H1 (cell line): ENCODE data around the gene IQGAP1. TPM values are rescaled to one million over a fixed set of nuclear protein-coding genes. Genes with fewer than 3 reads are reported as not detected.

ENCODE experiments used
- CTCF ChIA-PET: fragments of 300-600 bp; sonication (Branson Sonifier 250); formaldehyde crosslinking; loops from one replicate; lab custom pipeline; 2021; ENCODE audit not compliant: partially characterized antibody; lab: Charles Lee
- POLR2A ChIA-PET: fragments of 300-600 bp; sonication (Branson Sonifier 250); formaldehyde crosslinking; loops from one replicate; lab custom pipeline; 2021; ENCODE audit warnings: inconsistent platforms; ENCODE audit not compliant: partially characterized antibody; lab: Charles Lee
- DNase-seq, 2 experiments: peaks; one replicate each; pipeline versions ENCODE4 v3.0.0 to v3.0.0-alpha.2; 2010 to 2022; ENCODE audit warnings: low spot score in 2 of 2, low read depth in 1 of 2, mixed read lengths in 1 of 2
- FAIRE-seq: peaks from 2 replicates; lab custom pipeline; 2011; peaks lifted over from hg19 to GRCh38; lab: Jason Lieb, UNC
- H2AFZ ChIP-seq: 2 replicates; pipeline ENCODE4 v1.8.1; 2012; ENCODE audit warnings: low read length, inconsistent platforms
- H2AK5ac ChIP-seq: 2 replicates; pipeline ENCODE4 v1.6.1; 2013; ENCODE audit warnings: low read depth, low read length
- H2BK120ac ChIP-seq: replicated peaks from 2 replicates; pipeline ENCODE3; 2013; ENCODE audit warnings: low read depth, low read length, inconsistent platforms
- H2BK12ac ChIP-seq: 2 replicates; pipeline ENCODE4 v1.6.1; 2013; ENCODE audit warnings: low read depth, low read length
- H2BK15ac ChIP-seq: 2 replicates; pipeline ENCODE4 v1.6.1; 2013; ENCODE audit warnings: low read length
- H2BK20ac ChIP-seq: 2 replicates; pipeline ENCODE4 v1.6.1; 2013; ENCODE audit warnings: low read length
- H2BK5ac ChIP-seq: 2 replicates; pipeline ENCODE4 v1.6.1; 2013; ENCODE audit warnings: low read depth, low read length
- H3K14ac ChIP-seq: 2 replicates; pipeline ENCODE4 v1.6.1; 2013; ENCODE audit warnings: inconsistent platforms; ENCODE audit not compliant: insufficient read length
- H3K18ac ChIP-seq: 2 replicates; pipeline ENCODE4 v1.6.1; 2013; ENCODE audit warnings: low read length; ENCODE audit errors: extremely low read depth
- H3K23ac ChIP-seq: 2 replicates; pipeline ENCODE4 v1.6.1; 2013; ENCODE audit warnings: inconsistent platforms; ENCODE audit not compliant: insufficient read length
- H3K23me2 ChIP-seq: 2 replicates; pipeline ENCODE4 v1.6.1; 2013; ENCODE audit warnings: low read depth, low read length
- H3K27ac ChIP-seq: 2 replicates; pipeline ENCODE4 v1.6.1; 2011; ENCODE audit warnings: low read depth, low read length, inconsistent platforms
- H3K27me3 ChIP-seq, 4 experiments: replicated peaks in 1 of 4; 1 replicate in 1 of 4; 2 replicates in 3 of 4; pipeline versions ENCODE4 v1.6.1 to v1.8.1; 2011 to 2013; ENCODE audit warnings: low read length in 3 of 4, mild to moderate bottlenecking in 3 of 4, inconsistent platforms in 2 of 4, mixed read lengths in 2 of 4, moderate library complexity in 1 of 4; ENCODE audit not compliant: control insufficient read depth in 3 of 4, insufficient read depth in 3 of 4; ENCODE audit errors: extremely low read depth in 1 of 4
- H3K36me3 ChIP-seq, 4 experiments: 2 replicates each; pipeline versions ENCODE4 v1.6.1 to v1.8.1; 2011 to 2013; ENCODE audit warnings: mild to moderate bottlenecking in 4 of 4, low read length in 3 of 4, moderate library complexity in 2 of 4, control low read depth in 1 of 4, inconsistent platforms in 1 of 4; ENCODE audit not compliant: insufficient read depth in 4 of 4, control insufficient read depth in 2 of 4
- H3K4ac ChIP-seq: replicated peaks from 2 replicates; pipeline ENCODE3; 2013; ENCODE audit warnings: low read length, low read depth, mixed read lengths, inconsistent platforms; ENCODE audit not compliant: insufficient read length
- H3K4me1 ChIP-seq, 4 experiments: replicated peaks in 1 of 4; 1 replicate in 1 of 4; 2 replicates in 3 of 4; pipeline versions ENCODE4 v1.6.1 to v1.8.1; 2011 to 2013; ENCODE audit warnings: low read length in 3 of 4, inconsistent platforms in 2 of 4, mixed read lengths in 1 of 4; ENCODE audit not compliant: insufficient read depth in 4 of 4, control insufficient read depth in 3 of 4
- H3K4me2 ChIP-seq, 2 experiments: 2 replicates each; pipeline versions ENCODE4 v1.6.1 to v1.8.1; 2011 to 2013; ENCODE audit warnings: low read depth in 2 of 2, low read length in 2 of 2, control low read depth in 1 of 2, inconsistent platforms in 1 of 2, mild to moderate bottlenecking in 1 of 2; ENCODE audit not compliant: insufficient read depth in 1 of 2
- H3K4me3 ChIP-seq, 4 experiments: fragments of 200-600, 300-600 bp in 1 of 4; sonication (generic), shearing (Covaris generic), sonication (Bioruptor Twin) in 1 of 4; 2 replicates each; pipeline versions ENCODE4 v1.5.1 to v1.8.1; 2011 to 2016; ENCODE audit warnings: low read length in 4 of 4, low read depth in 3 of 4, control low read depth in 2 of 4, inconsistent platforms in 2 of 4, mild to moderate bottlenecking in 2 of 4, mixed read lengths in 1 of 4, moderate library complexity in 1 of 4; ENCODE audit not compliant: insufficient read depth in 2 of 4; ENCODE audit errors: extremely low read depth in 1 of 4
- H3K56ac ChIP-seq: replicated peaks from 2 replicates; pipeline ENCODE3; 2013; ENCODE audit warnings: low read depth, mild to moderate bottlenecking, mixed read lengths, low read length, inconsistent platforms; ENCODE audit not compliant: insufficient read length
- H3K79me1 ChIP-seq: 2 replicates; pipeline ENCODE4 v1.6.1; 2013; ENCODE audit warnings: low read depth, low read length, control low read depth
- H3K79me2 ChIP-seq, 2 experiments: 2 replicates each; pipeline versions ENCODE4 v1.6.1 to v1.8.1; 2012 to 2013; ENCODE audit warnings: low read length in 2 of 2, mild to moderate bottlenecking in 2 of 2, inconsistent platforms in 1 of 2; ENCODE audit not compliant: insufficient read depth in 2 of 2, control insufficient read depth in 1 of 2
- H3K9ac ChIP-seq, 4 experiments: replicated peaks in 1 of 4; 1 replicate in 1 of 4; 2 replicates in 3 of 4; pipeline versions ENCODE4 v1.6.1 to v1.8.1; 2011 to 2013; ENCODE audit warnings: low read depth in 3 of 4, low read length in 3 of 4, control low read depth in 2 of 4, mild to moderate bottlenecking in 2 of 4, moderate library complexity in 2 of 4, inconsistent platforms in 1 of 4; ENCODE audit errors: extremely low read depth in 1 of 4
- H3K9me3 ChIP-seq, 2 experiments: 2 replicates each; pipeline versions ENCODE4 v1.6.1 to v1.8.1; 2012 to 2013; ENCODE audit warnings: mild to moderate bottlenecking in 2 of 2, moderate library complexity in 2 of 2, control low read depth in 1 of 2, inconsistent platforms in 1 of 2, low read depth in 1 of 2, low read length in 1 of 2, mixed read lengths in 1 of 2; ENCODE audit not compliant: insufficient read depth in 2 of 2
- H4K20me1 ChIP-seq, 2 experiments: replicated peaks in 1 of 2; 2 replicates each; pipeline versions ENCODE3 to v1.8.1; 2011 to 2013; ENCODE audit warnings: inconsistent platforms in 2 of 2, low read length in 2 of 2, mild to moderate bottlenecking in 1 of 2; ENCODE audit not compliant: insufficient read depth in 2 of 2, control insufficient read depth in 1 of 2
- H4K5ac ChIP-seq: 2 replicates; pipeline ENCODE4 v1.6.1; 2013; ENCODE audit warnings: low read length, low read depth, mixed read lengths, inconsistent platforms; ENCODE audit not compliant: insufficient read length
- H4K8ac ChIP-seq: 2 replicates; pipeline ENCODE4 v1.8.0; 2013; ENCODE audit warnings: mild to moderate bottlenecking, moderate library complexity, low read length, inconsistent platforms; ENCODE audit not compliant: insufficient read depth; ENCODE audit errors: extremely low read depth
- H4K91ac ChIP-seq: replicated peaks from 2 replicates; pipeline ENCODE3; 2013; ENCODE audit warnings: low read length, mixed read lengths, inconsistent platforms; ENCODE audit not compliant: insufficient read length
- TBP ChIP-seq: IDR thresholded peaks from 2 replicates; pipeline ENCODE4 v1.6.1; 2011; ENCODE audit warnings: low read depth, low read length, improper control_type of control experiment
- WGBS, 2 experiments: shearing (Covaris generic) in 1 of 2; methylation state at CpG; one replicate each; pipeline versions ENCODE4 v1.1.6 to v1.1.7; 2013 to 2015; ENCODE audit warnings: low lambda C conversion rate in 2 of 2, mixed read lengths in 2 of 2, inconsistent platforms in 1 of 2, low coverage in 1 of 2, missing lambda C conversion rate in 1 of 2; ENCODE audit not compliant: insufficient replicate concordance in 2 of 2, insufficient coverage in 1 of 2, insufficient read length in 1 of 2; ENCODE audit errors: extremely low coverage in 1 of 2, missing lambda C conversion rate in 1 of 2; 5-methylcytosine and 5-hydroxymethylcytosine counted together
- polyA plus RNA-seq, 7 experiments: library from polyadenylated mRNA; depleted of rRNA in 3 of 7; stranded (reverse) in 5 of 7; unstranded in 2 of 7; fragments of >200 nt in 5 of 7; fragments of 200-250 nt in 2 of 7; gene quantifications; 1 replicate in 5 of 7; 2 replicates in 1 of 7; 4 replicates in 1 of 7; pipeline versions ENCODE4 v1.2.1 to v1.2.3, GENCODE V29; 2011 to 2013; ENCODE audit warnings: missing spikeins in 2 of 7, mixed read lengths in 2 of 7
- total RNA-seq: library from RNA; stranded (reverse); fragmentation: NEBNext Ultra II Directional; extraction: Animal tissue kit (Norgen Biotek cat#: 25700); gene quantifications from 2 replicates; pipeline ENCODE4 v1.2.1, GENCODE V29; 2021
- TF ChIP-seq, protein P1 (sequence below), 3 experiments: IDR thresholded peaks; 1 replicate in 2 of 3; 2 replicates in 1 of 3; pipeline versions ENCODE4 v1.5.1 to v1.6.1; 2011; ENCODE audit warnings: low read length in 3 of 3, mild to moderate bottlenecking in 3 of 3, inconsistent platforms in 2 of 3, low read depth in 1 of 3, moderate library complexity in 1 of 3; ENCODE audit not compliant: insufficient read depth in 1 of 3; ENCODE audit errors: control extremely low read depth in 1 of 3

Gene IQGAP1
- total and polyA plus RNA-seq, 2 of the 8 experiments (the other 6 are each of a cell fraction or from before 2014, with no cell fraction given) = 56.0 to 138 TPM

DNA sequence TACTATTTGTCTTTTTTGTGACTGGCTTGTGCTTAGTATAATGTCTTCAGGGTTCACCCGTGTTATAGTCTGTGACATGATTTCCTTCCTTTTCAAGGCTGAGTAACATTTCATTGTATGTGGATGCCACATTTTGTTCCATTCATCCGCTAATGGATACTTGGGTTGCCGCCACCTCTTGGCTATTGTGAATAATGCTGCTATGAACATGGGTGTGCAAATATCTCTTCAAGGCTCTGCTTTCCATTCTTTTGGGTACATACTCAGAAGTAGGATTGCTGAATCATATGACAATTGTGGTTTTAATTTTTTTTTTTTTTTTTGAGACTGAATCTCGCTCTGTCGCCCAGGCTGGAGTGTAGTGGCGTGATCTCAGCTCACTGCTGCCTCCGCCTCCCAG lies 157.1 kb downstream of the IQGAP1 start:
- no peak overlapping the region for H3K14ac ChIP-seq
- H3K56ac ChIP-seq = no peak overlapping the region
- no peak overlapping the region for H4K5ac ChIP-seq
- H3K9ac ChIP-seq = no peak overlapping the region
- FAIRE-seq (no peak), DNase-seq (no peak)
- no peak overlapping the region for H2BK120ac ChIP-seq
- H4K91ac ChIP-seq = no peak overlapping the region
- H2BK15ac ChIP-seq = no peak overlapping the region
- no peak overlapping the region for H2BK12ac ChIP-seq
- H3K36me3 ChIP-seq = no peaks in the 10 kb centered on the region
- no peaks in the 10 kb centered on the region for H3K27me3 ChIP-seq
- CTCF ChIA-PET = interaction anchor here (0.7 to 2.0 kb wide), 3 partner anchors 18 to 226 kb away, joined by 3 to 9 read pairs (median 5); no protein-coding TSS in a partner anchor
- 93% methylated on average over 4 of the region's 7 CpGs; no CpG with 5 or more reads in 1 of the 2 experiments for WGBS, 2 experiments
- no peak overlapping the region for H2AFZ ChIP-seq
- H4K8ac ChIP-seq = no peak overlapping the region
- no peak overlapping the region for H3K23ac ChIP-seq
- no peaks in the 10 kb centered on the region for H3K4me1 ChIP-seq
- no peak overlapping the region for H3K4me3 ChIP-seq
- no peaks in the 10 kb centered on the region for H3K9me3 ChIP-seq
- no peaks in the 10 kb centered on the region for H3K23me2 ChIP-seq
- H2BK20ac ChIP-seq = no peak overlapping the region
- H2AK5ac ChIP-seq = no peak overlapping the region
- no peak overlapping the region for H3K4me2 ChIP-seq
- no peak overlapping the region for H3K27ac ChIP-seq
- H3K4ac ChIP-seq = no peak overlapping the region
- TF ChIP-seq, protein P1, sequence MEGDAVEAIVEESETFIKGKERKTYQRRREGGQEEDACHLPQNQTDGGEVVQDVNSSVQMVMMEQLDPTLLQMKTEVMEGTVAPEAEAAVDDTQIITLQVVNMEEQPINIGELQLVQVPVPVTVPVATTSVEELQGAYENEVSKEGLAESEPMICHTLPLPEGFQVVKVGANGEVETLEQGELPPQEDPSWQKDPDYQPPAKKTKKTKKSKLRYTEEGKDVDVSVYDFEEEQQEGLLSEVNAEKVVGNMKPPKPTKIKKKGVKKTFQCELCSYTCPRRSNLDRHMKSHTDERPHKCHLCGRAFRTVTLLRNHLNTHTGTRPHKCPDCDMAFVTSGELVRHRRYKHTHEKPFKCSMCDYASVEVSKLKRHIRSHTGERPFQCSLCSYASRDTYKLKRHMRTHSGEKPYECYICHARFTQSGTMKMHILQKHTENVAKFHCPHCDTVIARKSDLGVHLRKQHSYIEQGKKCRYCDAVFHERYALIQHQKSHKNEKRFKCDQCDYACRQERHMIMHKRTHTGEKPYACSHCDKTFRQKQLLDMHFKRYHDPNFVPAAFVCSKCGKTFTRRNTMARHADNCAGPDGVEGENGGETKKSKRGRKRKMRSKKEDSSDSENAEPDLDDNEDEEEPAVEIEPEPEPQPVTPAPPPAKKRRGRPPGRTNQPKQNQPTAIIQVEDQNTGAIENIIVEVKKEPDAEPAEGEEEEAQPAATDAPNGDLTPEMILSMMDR (IDR thresholded peaks at IDR 0.05; ENCODE audit: control extremely low read depth in 1 of 3, insufficient read depth in 1 of 3, low read depth in 1 of 3, low read length in 3 of 3) = peak in 1 of 3 experiments; percentile 11; a peak in 1 of 4 replicates
- no peak for TF ChIP-seq TBP
- TF ChIP-seq, all 59 proteins: peak for 1
- Histone ChIP-seq H2BK5ac (no peak overlapping the region), H3K79me2 (no peaks in the 10 kb centered on the region), H4K20me1 (no peaks in the 10 kb centered on the region), H3K79me1 (no peaks in the 10 kb centered on the region), H3K18ac (no peak overlapping the region)
- POLR2A ChIA-PET = no interaction called here
